ENCODE measurements around the gene ZSCAN21. TPM values are rescaled to one million over a fixed set of nuclear protein-coding genes. Genes with fewer than 3 reads are reported as not detected.
A peak's percentile ranks its signal among the peaks of the same experiment; 100 is the strongest.

ZSCAN21 gene
- total RNA-seq, 1 donor from 2014 or later = 18.5 TPM

- Mint-ChIP-seq H3K27ac (ENCODE audit: unreplicated experiment) (no peak overlapping the region), H3K4me1 (ENCODE audit: unreplicated experiment) (no peaks in the 10 kb centered on the region), H3K9me3 (ENCODE audit: unreplicated experiment) (no peaks in the 10 kb centered on the region), H3K27me3 (ENCODE audit: unreplicated experiment) (no peaks in the 10 kb centered on the region), H3K4me3 (ENCODE audit: unreplicated experiment) (no peak overlapping the region), H3K36me3 (ENCODE audit: low read depth, unreplicated experiment) (peaks cover 34% of the 10 kb centered on the region)
- TF ChIP-seq CTCF (IDR thresholded peaks at IDR 0.05; ENCODE audit: unreplicated experiment) = no peak
- DNase-seq (ENCODE audit: low spot score) = no peak
Measured at GRCh38 chr7:100038326-100038725, 11.2 kb upstream of the ZSCAN21 start.

GRCh38 chr7:100040575-100040974 lies 9.0 kb upstream of the ZSCAN21 start:
- H3K27me3 Mint-ChIP-seq (ENCODE audit: unreplicated experiment) = no peaks in the 10 kb centered on the region
- no peaks in the 10 kb centered on the region for H3K4me1 Mint-ChIP-seq (ENCODE audit: unreplicated experiment)
- H3K27ac Mint-ChIP-seq (ENCODE audit: unreplicated experiment) = no peak overlapping the region
- no peak overlapping the region for H3K4me3 Mint-ChIP-seq (ENCODE audit: unreplicated experiment)
- H3K9me3 Mint-ChIP-seq (ENCODE audit: unreplicated experiment) = no peaks in the 10 kb centered on the region
- peaks cover 17% of the 10 kb centered on the region for H3K36me3 Mint-ChIP-seq (ENCODE audit: low read depth, unreplicated experiment)
- no peak for TF ChIP-seq CTCF (IDR thresholded peaks at IDR 0.05; ENCODE audit: unreplicated experiment)
- DNase-seq (ENCODE audit: low spot score) = no peak

GRCh38 chr7:100044718-100045117 lies 4.9 kb upstream of the ZSCAN21 start:
- no peaks in the 10 kb centered on the region for H3K4me1 Mint-ChIP-seq (ENCODE audit: unreplicated experiment)
- no peak for TF ChIP-seq CTCF (IDR thresholded peaks at IDR 0.05; ENCODE audit: unreplicated experiment)
- H3K36me3 Mint-ChIP-seq (ENCODE audit: low read depth, unreplicated experiment) = peaks cover 4% of the 10 kb centered on the region
- DNase-seq (ENCODE audit: low spot score) = no peak
- no peak overlapping the region for H3K4me3 Mint-ChIP-seq (ENCODE audit: unreplicated experiment)
- no peaks in the 10 kb centered on the region for H3K9me3 Mint-ChIP-seq (ENCODE audit: unreplicated experiment)
- no peaks in the 10 kb centered on the region for H3K27me3 Mint-ChIP-seq (ENCODE audit: unreplicated experiment)
- H3K27ac Mint-ChIP-seq (ENCODE audit: unreplicated experiment) = no peak overlapping the region

- peaks cover 4% of the 10 kb centered on the region for H3K27me3 Mint-ChIP-seq (ENCODE audit: unreplicated experiment)
- no peak for TF ChIP-seq CTCF (IDR thresholded peaks at IDR 0.05; ENCODE audit: unreplicated experiment)
- peaks cover 10% of the 10 kb centered on the region for H3K4me1 Mint-ChIP-seq (ENCODE audit: unreplicated experiment)
- H3K27ac Mint-ChIP-seq (ENCODE audit: unreplicated experiment) = no peak overlapping the region
- peak overlapping the region; percentile 80 for H3K4me3 Mint-ChIP-seq (ENCODE audit: unreplicated experiment)
- H3K9me3 Mint-ChIP-seq (ENCODE audit: unreplicated experiment) = no peaks in the 10 kb centered on the region
- DNase-seq (ENCODE audit: low spot score) = no peak
- peaks cover 8% of the 10 kb centered on the region for H3K36me3 Mint-ChIP-seq (ENCODE audit: low read depth, unreplicated experiment)
Measured at GRCh38 chr7:100048680-100049079, 894 bp upstream of the ZSCAN21 start.

- no peak for TF ChIP-seq CTCF (IDR thresholded peaks at IDR 0.05; ENCODE audit: unreplicated experiment)
- peaks cover 4% of the 10 kb centered on the region for H3K27me3 Mint-ChIP-seq (ENCODE audit: unreplicated experiment)
- H3K36me3 Mint-ChIP-seq (ENCODE audit: low read depth, unreplicated experiment) = peaks cover 4% of the 10 kb centered on the region
- no peak overlapping the region for H3K4me3 Mint-ChIP-seq (ENCODE audit: unreplicated experiment)
- no peak for DNase-seq (ENCODE audit: low spot score)
- no peaks in the 10 kb centered on the region for H3K9me3 Mint-ChIP-seq (ENCODE audit: unreplicated experiment)
- H3K27ac Mint-ChIP-seq (ENCODE audit: unreplicated experiment) = no peak overlapping the region
- H3K4me1 Mint-ChIP-seq (ENCODE audit: unreplicated experiment) = peaks cover 10% of the 10 kb centered on the region
Measured at GRCh38 chr7:100051611-100052010, 2.0 kb downstream of the ZSCAN21 start.

All from endothelial cell (in vitro differentiated cells).